Measurements from ENCODE around the gene OR6J1.
"Not testable (repeated sequence)": the region's sequence is repeated elsewhere in the genome, so short reads cannot be mapped to it uniquely, and the experiment has no call there.

DNA sequence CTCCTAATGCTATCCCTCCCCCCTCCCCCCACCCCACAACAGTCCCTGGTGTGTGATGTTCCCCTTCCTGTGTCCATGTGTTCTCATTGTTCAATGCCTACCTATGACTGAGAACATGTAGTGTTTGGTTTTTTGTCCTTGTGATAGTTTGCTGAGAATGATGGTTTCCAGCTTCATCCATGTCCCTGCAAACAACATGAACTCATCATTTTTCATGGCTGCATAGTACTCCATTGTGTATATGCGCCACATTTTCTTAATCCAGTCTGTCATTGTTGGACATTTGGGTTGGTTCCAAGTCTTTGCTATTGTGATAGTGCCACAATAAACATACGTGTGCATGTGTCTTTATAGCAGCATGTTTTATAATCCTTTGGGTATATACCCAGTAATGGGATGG, 28.4 kb downstream of the OR6J1 start:
- TF ChIP-seq, protein P1, sequence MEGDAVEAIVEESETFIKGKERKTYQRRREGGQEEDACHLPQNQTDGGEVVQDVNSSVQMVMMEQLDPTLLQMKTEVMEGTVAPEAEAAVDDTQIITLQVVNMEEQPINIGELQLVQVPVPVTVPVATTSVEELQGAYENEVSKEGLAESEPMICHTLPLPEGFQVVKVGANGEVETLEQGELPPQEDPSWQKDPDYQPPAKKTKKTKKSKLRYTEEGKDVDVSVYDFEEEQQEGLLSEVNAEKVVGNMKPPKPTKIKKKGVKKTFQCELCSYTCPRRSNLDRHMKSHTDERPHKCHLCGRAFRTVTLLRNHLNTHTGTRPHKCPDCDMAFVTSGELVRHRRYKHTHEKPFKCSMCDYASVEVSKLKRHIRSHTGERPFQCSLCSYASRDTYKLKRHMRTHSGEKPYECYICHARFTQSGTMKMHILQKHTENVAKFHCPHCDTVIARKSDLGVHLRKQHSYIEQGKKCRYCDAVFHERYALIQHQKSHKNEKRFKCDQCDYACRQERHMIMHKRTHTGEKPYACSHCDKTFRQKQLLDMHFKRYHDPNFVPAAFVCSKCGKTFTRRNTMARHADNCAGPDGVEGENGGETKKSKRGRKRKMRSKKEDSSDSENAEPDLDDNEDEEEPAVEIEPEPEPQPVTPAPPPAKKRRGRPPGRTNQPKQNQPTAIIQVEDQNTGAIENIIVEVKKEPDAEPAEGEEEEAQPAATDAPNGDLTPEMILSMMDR (IDR thresholded peaks at IDR 0.05; ENCODE audit: borderline replicate concordance, extremely low read depth, low read length, poor library complexity, severe bottlenecking) = not testable (repeated sequence)
- TF ChIP-seq EZH2 (IDR thresholded peaks at IDR 0.05; ENCODE audit: borderline replicate concordance, low read depth, low read length, severe bottlenecking) = not testable (repeated sequence)

Measured in DND-41 (cell line).